Measurements from ENCODE around the gene XRCC1. TPM values are rescaled to one million over a fixed set of nuclear protein-coding genes. Genes with fewer than 3 reads are reported as not detected.

Gene XRCC1
- total RNA-seq, 4 donors from 2014 or later, result 8.0 to 147 (median 15.8) TPM

GRCh38 chr19:43532962-43533545 is 42.3 kb downstream of the XRCC1 start, which contains the start of gene ZNF575:
Gene ZNF575, plus strand, starts transcription at chr19:43533188. Its CDS starts 1,235 bp downstream, at chr19:43534423.
- DNase-seq, result peak; percentile 91
- Histone ChIP-seq H3K4me1 (peaks cover 9 to 35% (median 16%) of the 10 kb centered on the region in 4 donors), H3K36me3 (no peaks in the 10 kb centered on the region), H3K9me3 (no peaks in the 10 kb centered on the region), H3K4me3 (peak within 1 kb of the TSS; percentile 41 to 62 (median 53)), H3K27me3 (no peaks in the 10 kb centered on the region), H3K27ac (peak within 1 kb of the TSS; percentile 92 to 98 (median 96))
- in situ Hi-C loops (cut with MboI; ENCODE audit: low pct_ligation_motif_present in 1 of 4, low pct_unique_long_range_greater_than_20kb in 1 of 4, low sequenced_read_pairs in 3 of 4), result no loop called here
- TF ChIP-seq POLR2A (IDR thresholded peaks at IDR 0.05), result no peak
- no peak for TF ChIP-seq EP300 (IDR thresholded peaks at IDR 0.05; ENCODE audit: low read depth)
- TF ChIP-seq POLR2AphosphoS5 (IDR thresholded peaks at IDR 0.05), result peak; percentile 65 to 71 (median 66)
- TF ChIP-seq CTCF (IDR thresholded peaks at IDR 0.05), result peak in 1 of 5 experiments; percentile 1
- WGBS, 2 donors (ENCODE audit: low coverage in 1 of 2), result 1% methylated on average over 23 of the region's 47 CpGs; no CpG with 5 or more reads in 1 of the 2 donors
- intact Hi-C loops (cut with DNase I; ENCODE audit: low total_unique reads), result loop anchor here (10.0 kb wide), 1 partner anchor 62 kb away; the partner anchor contains the start of genes IRGQ and ZNF576

- WGBS, 2 donors (ENCODE audit: low coverage in 1 of 2), result 1% methylated on average over 16 of the region's 16 CpGs; no CpG with 5 or more reads in 1 of the 2 donors
- TF ChIP-seq POLR2A (IDR thresholded peaks at IDR 0.05), result no peak
- no peak for TF ChIP-seq EP300 (IDR thresholded peaks at IDR 0.05; ENCODE audit: low read depth)
- peak in 1 of 3 donors; percentile 5 for TF ChIP-seq POLR2AphosphoS5 (IDR thresholded peaks at IDR 0.05)
- no peak for TF ChIP-seq CTCF (IDR thresholded peaks at IDR 0.05)
- H3K4me1 ChIP-seq, result peaks cover 10 to 40% (median 20%) of the 10 kb centered on the region in 4 donors
- no peaks in the 10 kb centered on the region for H3K27me3 ChIP-seq
- H3K9me3 ChIP-seq, result no peaks in the 10 kb centered on the region
- peak; percentile 82 for DNase-seq
- in situ Hi-C loops (cut with MboI; ENCODE audit: low pct_ligation_motif_present in 1 of 4, low pct_unique_long_range_greater_than_20kb in 1 of 4, low sequenced_read_pairs in 3 of 4), result no loop called here
- H3K4me3 ChIP-seq, result peak overlapping the region; percentile 41 to 62 (median 53)
- H3K36me3 ChIP-seq, result no peaks in the 10 kb centered on the region
- intact Hi-C loops (cut with DNase I; ENCODE audit: low total_unique reads), result loop anchor here (10.0 kb wide), 1 partner anchor 62 kb away; the partner anchor contains the start of genes IRGQ and ZNF576
- H3K27ac ChIP-seq, result peak overlapping the region; percentile 92 to 98 (median 96)
These were observed 42.8 kb downstream of the XRCC1 start for GRCh38 chr19:43532571-43532961.

- Histone ChIP-seq H3K36me3 (no peaks in the 10 kb centered on the region), H3K27ac (peak overlapping the region; percentile 92 to 97 (median 95)), H3K9me3 (no peaks in the 10 kb centered on the region), H3K4me1 (peaks cover 10 to 67% (median 50%) of the 10 kb centered on the region in 4 donors), H3K27me3 (no peaks in the 10 kb centered on the region), H3K4me3 (peak overlapping the region in 3 of 4 donors; percentile 88 to 99 (median 94))
- no peak for TF ChIP-seq POLR2A (IDR thresholded peaks at IDR 0.05)
- TF ChIP-seq EP300 (IDR thresholded peaks at IDR 0.05; ENCODE audit: low read depth), result no peak
- peak in 2 of 3 donors; percentile 20 to 21 for TF ChIP-seq POLR2AphosphoS5 (IDR thresholded peaks at IDR 0.05)
- no peak for TF ChIP-seq CTCF (IDR thresholded peaks at IDR 0.05)
- intact Hi-C loops (cut with DNase I; ENCODE audit: low total_unique reads), result no loop called here
- peak; percentile 51 for DNase-seq
- in situ Hi-C loops (cut with MboI; ENCODE audit: low pct_ligation_motif_present in 1 of 4, low pct_unique_long_range_greater_than_20kb in 1 of 4, low sequenced_read_pairs in 3 of 4), result no loop called here
- 26 to 28% methylated on average over 4 to 13 of the region's 13 CpGs for WGBS, 2 donors (ENCODE audit: low coverage in 1 of 2)
These were observed 47.3 kb downstream of the XRCC1 start for GRCh38 chr19:43527860-43528622.
